Type B pancreatic cell (in vitro differentiated cells): ENCODE measurements around the gene PRTFDC1. TPM values are rescaled to one million over a fixed set of nuclear protein-coding genes. Genes with fewer than 3 reads are reported as not detected.
"Not testable (repeated sequence)": the region's sequence is repeated elsewhere in the genome, so short reads cannot be mapped to it uniquely, and the experiment has no call there.

Source experiments
- DNase-seq: peaks from one replicate; pipeline ENCODE4 v3.0.0; 2021; ENCODE audit warnings: mixed read lengths; ENCODE audit not compliant: unreplicated experiment; ENCODE audit errors: extremely low spot score
- H3K27ac Mint-ChIP-seq: 2 replicates; pipeline ENCODE4 v1.8.0; 2021; ENCODE audit warnings: mild to moderate bottlenecking, mixed read lengths
- H3K27me3 Mint-ChIP-seq: 2 replicates; pipeline ENCODE4 v1.8.0; 2021; ENCODE audit warnings: mixed read lengths
- H3K36me3 Mint-ChIP-seq: 2 replicates; pipeline ENCODE4 v1.8.0; 2021; ENCODE audit warnings: mixed read lengths
- H3K4me1 Mint-ChIP-seq: one replicate; pipeline ENCODE4 v1.8.0; 2021; ENCODE audit warnings: mixed read lengths; ENCODE audit not compliant: unreplicated experiment
- H3K4me3 Mint-ChIP-seq: 2 replicates; pipeline ENCODE4 v1.8.0; 2021; ENCODE audit warnings: mild to moderate bottlenecking, mixed read lengths
- H3K9me3 Mint-ChIP-seq: 2 replicates; pipeline ENCODE4 v1.8.0; 2021; ENCODE audit warnings: mixed read lengths
- total RNA-seq: library from RNA; stranded (reverse); gene quantifications from 2 replicates; pipeline ENCODE4 v1.2.1, GENCODE V29; 2021; ENCODE audit warnings: low replicate concordance
- TF ChIP-seq, protein P1 (sequence below): fragments of 200-600 bp; sonication (generic); conservative IDR thresholded peaks from 2 replicates; pipeline ENCODE4 v1.5.0; 2021; ENCODE audit warnings: antibody characterized with exemption, mild to moderate bottlenecking

Gene PRTFDC1
- total RNA-seq, 1 donor from 2014 or later = 22.9 TPM

DNA sequence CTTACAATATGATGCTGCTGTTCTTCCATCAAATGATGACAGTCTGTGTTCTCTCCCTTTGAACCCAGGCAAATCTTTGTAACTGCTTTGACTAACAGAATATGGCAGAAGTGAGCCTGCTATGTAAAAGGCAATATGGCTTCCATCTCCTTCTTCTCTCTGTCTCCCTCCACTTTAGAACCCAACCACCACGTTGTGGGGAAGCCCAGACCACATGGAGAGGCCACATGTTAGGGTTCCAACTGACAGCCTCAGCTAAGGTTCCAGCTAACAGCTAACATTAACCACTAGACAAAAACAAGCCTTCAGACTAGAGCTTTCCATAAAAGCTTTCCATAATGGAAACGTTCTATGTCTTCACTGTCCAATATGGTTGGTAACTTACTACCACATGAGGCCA is 107.7 kb downstream of the PRTFDC1 start:
- peaks cover 9% of the 10 kb centered on the region for H3K4me1 Mint-ChIP-seq
- no peak for DNase-seq
- H3K27me3 Mint-ChIP-seq = no peaks in the 10 kb centered on the region
- no peak overlapping the region for H3K4me3 Mint-ChIP-seq
- no peak overlapping the region for H3K27ac Mint-ChIP-seq
- H3K9me3 Mint-ChIP-seq = peaks cover 5% of the 10 kb centered on the region
- TF ChIP-seq, protein P1, sequence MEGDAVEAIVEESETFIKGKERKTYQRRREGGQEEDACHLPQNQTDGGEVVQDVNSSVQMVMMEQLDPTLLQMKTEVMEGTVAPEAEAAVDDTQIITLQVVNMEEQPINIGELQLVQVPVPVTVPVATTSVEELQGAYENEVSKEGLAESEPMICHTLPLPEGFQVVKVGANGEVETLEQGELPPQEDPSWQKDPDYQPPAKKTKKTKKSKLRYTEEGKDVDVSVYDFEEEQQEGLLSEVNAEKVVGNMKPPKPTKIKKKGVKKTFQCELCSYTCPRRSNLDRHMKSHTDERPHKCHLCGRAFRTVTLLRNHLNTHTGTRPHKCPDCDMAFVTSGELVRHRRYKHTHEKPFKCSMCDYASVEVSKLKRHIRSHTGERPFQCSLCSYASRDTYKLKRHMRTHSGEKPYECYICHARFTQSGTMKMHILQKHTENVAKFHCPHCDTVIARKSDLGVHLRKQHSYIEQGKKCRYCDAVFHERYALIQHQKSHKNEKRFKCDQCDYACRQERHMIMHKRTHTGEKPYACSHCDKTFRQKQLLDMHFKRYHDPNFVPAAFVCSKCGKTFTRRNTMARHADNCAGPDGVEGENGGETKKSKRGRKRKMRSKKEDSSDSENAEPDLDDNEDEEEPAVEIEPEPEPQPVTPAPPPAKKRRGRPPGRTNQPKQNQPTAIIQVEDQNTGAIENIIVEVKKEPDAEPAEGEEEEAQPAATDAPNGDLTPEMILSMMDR = no peak
- H3K36me3 Mint-ChIP-seq = no peaks in the 10 kb centered on the region

DNA sequence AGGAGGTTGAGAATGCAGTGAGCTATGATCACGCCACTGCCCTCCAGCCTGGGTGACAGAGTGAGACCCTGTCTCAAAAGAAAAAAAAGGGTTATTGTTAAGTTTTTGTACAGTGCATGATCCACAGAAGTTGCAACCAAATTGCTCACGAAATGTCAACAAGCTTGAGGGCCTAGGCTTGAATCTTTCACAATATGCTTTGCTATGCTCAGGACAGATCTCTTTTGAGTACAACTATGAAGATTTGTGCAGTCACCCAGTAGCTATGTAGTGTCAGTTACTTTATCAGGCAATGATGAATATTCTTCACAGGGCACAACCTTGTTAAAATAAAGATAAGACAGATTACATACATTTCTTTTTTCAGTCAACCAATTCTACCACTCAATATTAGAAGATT is 109.2 kb downstream of the PRTFDC1 start:
- H3K27ac Mint-ChIP-seq = no peak overlapping the region
- TF ChIP-seq, protein P1 = no peak
- no peaks in the 10 kb centered on the region for H3K27me3 Mint-ChIP-seq
- peaks cover 3% of the 10 kb centered on the region for H3K4me1 Mint-ChIP-seq
- peaks cover 5% of the 10 kb centered on the region for H3K9me3 Mint-ChIP-seq
- DNase-seq = no peak
- H3K4me3 Mint-ChIP-seq = no peak overlapping the region
- no peaks in the 10 kb centered on the region for H3K36me3 Mint-ChIP-seq

DNA sequence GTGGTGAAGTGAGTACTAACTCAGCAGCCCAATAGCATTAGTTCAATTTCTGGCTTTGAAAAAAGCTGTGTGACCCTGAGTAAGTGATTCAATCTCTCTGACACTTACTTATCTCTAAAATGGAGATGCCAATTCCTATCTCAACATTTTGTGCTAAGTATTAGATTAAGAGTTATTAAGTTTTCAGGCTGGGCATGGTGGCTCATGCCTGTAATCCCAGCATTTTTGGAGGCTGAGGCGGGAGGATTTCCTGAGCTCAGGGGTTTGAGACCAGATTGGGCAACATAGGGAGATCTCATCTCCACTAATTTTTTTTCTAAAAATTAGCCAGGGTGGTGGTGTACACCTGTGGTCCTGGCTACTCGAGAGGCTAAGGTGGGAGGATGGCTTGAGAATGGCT is 109.5 kb downstream of the PRTFDC1 start:
- Mint-ChIP-seq H3K27ac (no peak overlapping the region), H3K9me3 (peaks cover 5% of the 10 kb centered on the region), H3K4me3 (no peak overlapping the region), H3K4me1 (peaks cover 3% of the 10 kb centered on the region), H3K36me3 (no peaks in the 10 kb centered on the region), H3K27me3 (no peaks in the 10 kb centered on the region)
- DNase-seq = no peak
- TF ChIP-seq, protein P1 = no peak

DNA sequence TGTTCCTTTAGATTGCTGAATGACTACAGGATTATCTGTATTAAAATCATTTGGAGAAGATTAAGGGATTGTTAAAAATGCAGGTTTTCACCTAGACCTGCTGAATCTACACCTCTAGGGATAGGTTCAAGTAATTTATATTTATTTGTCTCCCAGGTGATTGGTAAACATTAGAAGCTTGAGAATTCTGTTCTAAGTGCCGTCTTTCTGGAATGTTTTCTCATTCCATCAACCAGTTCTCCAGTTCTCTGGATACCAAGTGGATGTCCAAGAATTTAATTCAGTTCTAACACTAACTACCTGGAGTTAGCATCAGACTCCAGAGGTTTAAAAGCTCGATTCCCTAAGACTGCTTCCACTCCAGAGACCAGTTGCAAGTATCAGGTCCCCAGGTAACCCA is 110.9 kb downstream of the PRTFDC1 start:
- Mint-ChIP-seq H3K36me3 (no peaks in the 10 kb centered on the region), H3K4me1 (no peaks in the 10 kb centered on the region), H3K9me3 (peaks cover 8% of the 10 kb centered on the region), H3K27me3 (no peaks in the 10 kb centered on the region), H3K27ac (no peak overlapping the region), H3K4me3 (no peak overlapping the region)
- TF ChIP-seq, protein P1 = no peak
- no peak for DNase-seq

DNA sequence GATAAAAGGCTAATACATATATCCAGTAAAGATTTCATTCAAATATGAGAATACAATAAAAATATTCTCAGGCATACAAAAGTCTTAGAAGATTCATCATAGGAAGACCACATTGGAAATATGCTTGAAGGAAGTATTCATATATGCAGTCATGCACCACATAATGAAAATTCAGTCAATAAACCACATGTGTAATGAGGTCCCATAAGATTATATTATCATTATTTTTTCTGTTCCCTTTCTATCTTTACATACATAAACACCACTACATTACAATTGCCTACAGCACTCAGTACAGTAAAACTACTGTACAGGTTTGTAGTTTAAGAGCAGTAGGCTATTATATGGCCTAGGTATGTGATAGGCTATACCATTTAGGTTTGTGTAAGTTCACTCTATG is 111.6 kb downstream of the PRTFDC1 start:
- DNase-seq = no peak
- H3K4me1 Mint-ChIP-seq = no peaks in the 10 kb centered on the region
- no peak overlapping the region for H3K27ac Mint-ChIP-seq
- H3K4me3 Mint-ChIP-seq = no peak overlapping the region
- peaks cover 10% of the 10 kb centered on the region for H3K9me3 Mint-ChIP-seq
- H3K36me3 Mint-ChIP-seq = no peaks in the 10 kb centered on the region
- TF ChIP-seq, protein P1 = no peak
- no peaks in the 10 kb centered on the region for H3K27me3 Mint-ChIP-seq

DNA sequence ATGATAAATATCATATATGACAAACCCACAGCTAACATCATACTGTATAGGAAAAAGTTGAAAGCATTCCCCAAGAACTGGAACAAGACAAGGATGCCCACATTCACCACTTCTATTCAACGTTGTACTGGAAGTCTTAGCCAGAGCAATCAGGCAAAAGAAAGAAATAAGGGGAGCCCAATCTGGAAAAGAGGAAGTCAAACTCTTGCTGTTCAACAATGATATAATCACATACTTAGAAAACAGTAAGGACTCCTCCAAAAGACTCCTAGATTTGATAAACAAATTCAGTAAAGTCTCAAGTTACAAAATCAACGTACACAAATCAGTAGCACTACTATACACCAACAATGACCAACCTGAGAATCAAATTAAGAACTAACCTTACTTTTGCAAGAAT is 114.6 kb downstream of the PRTFDC1 start:
- H3K4me1 Mint-ChIP-seq, DNase-seq, H3K27ac Mint-ChIP-seq, H3K36me3 Mint-ChIP-seq, H3K9me3 Mint-ChIP-seq, H3K27me3 Mint-ChIP-seq, H3K4me3 Mint-ChIP-seq: not testable (repeated sequence)
